ENCODE data around the gene APBB2.

- TF ChIP-seq POLR2A (IDR thresholded peaks at IDR 0.05) (no peak), CTCF (IDR thresholded peaks at IDR 0.05) (no peak)
Observed at GRCh38 chr4:40916218-40916555, 298.2 kb downstream of the APBB2 start.
